Activated T-cell treated with anti-CD3 and anti-CD28 coated beads for 1 hour (primary cell): Measurements from ENCODE around the gene TTLL3.

Experiments used
- DNase-seq: peaks from one replicate; pipeline ENCODE4 v3.0.0-alpha.2; 2020; ENCODE audit warnings: low read depth

Gene TTLL3

GRCh38 chr3:9780910-9781309 lies 29.2 kb upstream of the TTLL3 start:
- no peak for DNase-seq

- no peak for DNase-seq
Observed at GRCh38 chr3:9781551-9781950, 28.5 kb upstream of the TTLL3 start.

GRCh38 chr3:9781978-9782603 lies 28.0 kb upstream of the TTLL3 start:
- no peak for DNase-seq

GRCh38 chr3:9782770-9783169 lies 27.3 kb upstream of the TTLL3 start:
- DNase-seq = no peak

GRCh38 chr3:9783954-9784353 lies 26.1 kb upstream of the TTLL3 start:
- no peak for DNase-seq

GRCh38 chr3:9784965-9785364 lies 25.1 kb upstream of the TTLL3 start:
- DNase-seq = no peak

- DNase-seq = no peak
Observed at GRCh38 chr3:9785602-9786001, 24.5 kb upstream of the TTLL3 start.

- DNase-seq = no peak
Observed at GRCh38 chr3:9786209-9786739, 23.8 kb upstream of the TTLL3 start.

- no peak for DNase-seq
Observed at GRCh38 chr3:9786825-9787669, 23.0 kb upstream of the TTLL3 start.

- DNase-seq = no peak
Observed at GRCh38 chr3:9787714-9788113, 22.3 kb upstream of the TTLL3 start.

GRCh38 chr3:9791127-9791526 lies 18.9 kb upstream of the TTLL3 start:
- DNase-seq = no peak

- DNase-seq = no peak
Observed at GRCh38 chr3:9791790-9792404, 18.2 kb upstream of the TTLL3 start.

GRCh38 chr3:9792405-9793160 lies 17.5 kb upstream of the TTLL3 start, which contains the start of the genes ARPC4 and TADA3:
ARPC4 (plus strand) TSS chr3:9793082; CDS start chr3:9793122, 40 bp downstream.
TADA3 (minus strand) TSS chr3:9792473; CDS start chr3:9791466, 1,007 bp downstream.
- DNase-seq = peak; percentile 90

GRCh38 chr3:9793161-9793781 lies 16.8 kb upstream of the TTLL3 start:
- DNase-seq = no peak

- DNase-seq = no peak
Observed at GRCh38 chr3:9794400-9794799, 15.7 kb upstream of the TTLL3 start.

GRCh38 chr3:9795207-9795606 lies 14.9 kb upstream of the TTLL3 start:
- no peak for DNase-seq

- no peak for DNase-seq
Observed at GRCh38 chr3:9797196-9797945, 12.7 kb upstream of the TTLL3 start.

GRCh38 chr3:9800529-9800928 lies 9.5 kb upstream of the TTLL3 start:
- DNase-seq = no peak

GRCh38 chr3:9803494-9803893 lies 6.6 kb upstream of the TTLL3 start:
- DNase-seq = no peak

GRCh38 chr3:9804996-9805395 lies 5.1 kb upstream of the TTLL3 start:
- DNase-seq = no peak

GRCh38 chr3:9806137-9806536 lies 3.9 kb upstream of the TTLL3 start:
- no peak for DNase-seq
